NCI-H1436 (cell line): ENCODE measurements around the gene ZNF804B.

Experiments
- DNase-seq: peaks from one replicate; lab custom pipeline; 2025; lab: John Stamatoyannopoulos, UW

Gene ZNF804B

GRCh38 chr7:88967432-88967831, 207.9 kb downstream of the ZNF804B start:
- no peak for DNase-seq

GRCh38 chr7:88969167-88969566, 209.7 kb downstream of the ZNF804B start:
- DNase-seq = no peak

- DNase-seq = no peak
Observed at GRCh38 chr7:88985295-88985694, 225.8 kb downstream of the ZNF804B start.

- no peak for DNase-seq
Observed at GRCh38 chr7:89001306-89001705, 241.8 kb downstream of the ZNF804B start.

- DNase-seq = no peak
Observed at GRCh38 chr7:89002981-89003956, 243.8 kb downstream of the ZNF804B start.

GRCh38 chr7:89012016-89012415, 252.5 kb downstream of the ZNF804B start:
- no peak for DNase-seq

GRCh38 chr7:89017695-89018094, 258.2 kb downstream of the ZNF804B start:
- no peak for DNase-seq

GRCh38 chr7:89021741-89022140, 262.2 kb downstream of the ZNF804B start:
- DNase-seq = no peak

GRCh38 chr7:89023206-89023605, 263.7 kb downstream of the ZNF804B start:
- DNase-seq = no peak

- no peak for DNase-seq
Observed at GRCh38 chr7:89023877-89024276, 264.4 kb downstream of the ZNF804B start.

- no peak for DNase-seq
Observed at GRCh38 chr7:89027781-89028180, 268.3 kb downstream of the ZNF804B start.

GRCh38 chr7:89028319-89028718, 268.8 kb downstream of the ZNF804B start:
- DNase-seq = no peak

- DNase-seq = no peak
Observed at GRCh38 chr7:89029864-89030263, 270.4 kb downstream of the ZNF804B start.

GRCh38 chr7:89041240-89041639, 281.7 kb downstream of the ZNF804B start:
- no peak for DNase-seq

- no peak for DNase-seq
Observed at GRCh38 chr7:89042940-89043339, 283.4 kb downstream of the ZNF804B start.

GRCh38 chr7:89049043-89049442, 289.5 kb downstream of the ZNF804B start:
- no peak for DNase-seq

- no peak for DNase-seq
Observed at GRCh38 chr7:89053130-89053529, 293.6 kb downstream of the ZNF804B start.

GRCh38 chr7:89054361-89054760, 294.9 kb downstream of the ZNF804B start:
- no peak for DNase-seq

- DNase-seq = no peak
Observed at GRCh38 chr7:89060234-89060633, 300.7 kb downstream of the ZNF804B start.

- DNase-seq = no peak
Observed at GRCh38 chr7:89064831-89065230, 305.3 kb downstream of the ZNF804B start.

GRCh38 chr7:89067048-89067447, 307.5 kb downstream of the ZNF804B start:
- no peak for DNase-seq

GRCh38 chr7:89072081-89072480, 312.6 kb downstream of the ZNF804B start:
- DNase-seq = no peak

- no peak for DNase-seq
Observed at GRCh38 chr7:89073776-89074175, 314.3 kb downstream of the ZNF804B start.

GRCh38 chr7:89077992-89078391, 318.5 kb downstream of the ZNF804B start:
- DNase-seq = no peak
